SU-DHL-6 (cell line): ENCODE results near the gene MAST4.

Experiments used
- H2AFZ ChIP-seq: fragments of 200-600 bp; sonication (generic); 2 replicates; pipeline ENCODE4 v1.6.1; 2014; ENCODE audit warnings: low read depth, mild to moderate bottlenecking, moderate library complexity, mixed read lengths, antibody characterized with exemption, low read length; ENCODE audit not compliant: severe bottlenecking
- H3F3A ChIP-seq: fragments of 200-600 bp; shearing (Covaris generic); 2 replicates; pipeline ENCODE4 v1.6.0; 2016; ENCODE audit warnings: antibody characterized with exemption, mild to moderate bottlenecking; ENCODE audit not compliant: insufficient read depth
- H3K27ac ChIP-seq: fragments of 200-600 bp; sonication (generic); 2 replicates; pipeline ENCODE4 v1.5.1; 2016; ENCODE audit warnings: low read depth, mild to moderate bottlenecking, low read length, moderate library complexity, mixed read lengths
- H3K27me3 ChIP-seq: fragments of 200-600 bp; sonication (generic), shearing (Covaris generic); 2 replicates; pipeline ENCODE4 v1.6.0; 2014; ENCODE audit warnings: mild to moderate bottlenecking, low read length
- H3K36me3 ChIP-seq: fragments of 200-600 bp; sonication (generic); 2 replicates; pipeline ENCODE4 v1.6.1; 2014; ENCODE audit warnings: mild to moderate bottlenecking, low read length, mixed read lengths
- H3K4me2 ChIP-seq: fragments of 300-600, 200-600 bp; shearing (Covaris generic), sonication (generic); 2 replicates; pipeline ENCODE4 v1.6.0; 2014; ENCODE audit warnings: low read length, low read depth, mild to moderate bottlenecking; ENCODE audit not compliant: poor library complexity, severe bottlenecking
- H3K4me3 ChIP-seq: fragments of 200-600 bp; sonication (generic); 2 replicates; pipeline ENCODE4 v1.5.1; 2014; ENCODE audit warnings: antibody characterized with exemption, low read length, mild to moderate bottlenecking, mixed read lengths; ENCODE audit not compliant: insufficient read depth, poor library complexity, severe bottlenecking
- H3K79me2 ChIP-seq: fragments of 200-600 bp; sonication (generic); 2 replicates; pipeline ENCODE4 v1.6.1; 2014; ENCODE audit warnings: mild to moderate bottlenecking, low read length, moderate library complexity; ENCODE audit not compliant: insufficient read depth
- H3K9ac ChIP-seq: fragments of 200-600 bp; sonication (generic); 2 replicates; pipeline ENCODE4 v1.7.0; 2014; ENCODE audit warnings: mild to moderate bottlenecking, low read length
- H3K9me2 ChIP-seq: fragments of 200-600 bp; sonication (generic); replicated peaks from 2 replicates; pipeline ENCODE4 v1.6.1; 2014; ENCODE audit warnings: low read length; ENCODE audit not compliant: insufficient read depth
- H3K9me3 ChIP-seq: fragments of 200-600 bp; sonication (generic); 2 replicates; pipeline ENCODE4 v1.6.1; 2014; ENCODE audit warnings: low read length, mixed read lengths; ENCODE audit not compliant: insufficient read depth
- H4K20me1 ChIP-seq: fragments of 200-600 bp; sonication (generic); 2 replicates; pipeline ENCODE4 v1.6.1; 2014; ENCODE audit warnings: low read depth, mild to moderate bottlenecking, antibody characterized with exemption, low read length, moderate library complexity, mixed read lengths
- CTCF ChIP-seq: fragments of 200-600 bp; sonication (generic); IDR thresholded peaks from one replicate; pipeline ENCODE4 v1.5.1; 2017; ENCODE audit warnings: antibody characterized with exemption, mild to moderate bottlenecking, low read length, moderate library complexity; ENCODE audit not compliant: insufficient read depth, poor library complexity, severe bottlenecking
- EZH2phosphoT487 ChIP-seq: fragments of 200-600 bp; sonication (generic), shearing (Covaris generic); conservative IDR thresholded peaks from 2 replicates; pipeline ENCODE4 v1.6.1; 2018; ENCODE audit warnings: mild to moderate bottlenecking, antibody characterized with exemption, low read length, moderate library complexity, mixed read lengths

Gene MAST4

GRCh38 chr5:67190410-67190809 lies 594.2 kb downstream of the MAST4 start:
- H3K27me3 ChIP-seq, result no peaks in the 10 kb centered on the region
- no peak overlapping the region for H3K4me3 ChIP-seq
- no peak overlapping the region for H3K27ac ChIP-seq
- H3F3A ChIP-seq, result no peaks in the 10 kb centered on the region
- H4K20me1 ChIP-seq, result no peaks in the 10 kb centered on the region
- H3K79me2 ChIP-seq, result peaks cover 29% of the 10 kb centered on the region
- H3K9me3 ChIP-seq, result no peaks in the 10 kb centered on the region
- H3K36me3 ChIP-seq, result peaks cover 1% of the 10 kb centered on the region; the same call in 1 of the 2 replicates
- no peak overlapping the region for H3K4me2 ChIP-seq
- no peak overlapping the region for H2AFZ ChIP-seq
- H3K9me2 ChIP-seq, result no peaks in the 10 kb centered on the region
- TF ChIP-seq EZH2phosphoT487 (no peak), CTCF (no peak)
- no peak overlapping the region for H3K9ac ChIP-seq

DNA sequence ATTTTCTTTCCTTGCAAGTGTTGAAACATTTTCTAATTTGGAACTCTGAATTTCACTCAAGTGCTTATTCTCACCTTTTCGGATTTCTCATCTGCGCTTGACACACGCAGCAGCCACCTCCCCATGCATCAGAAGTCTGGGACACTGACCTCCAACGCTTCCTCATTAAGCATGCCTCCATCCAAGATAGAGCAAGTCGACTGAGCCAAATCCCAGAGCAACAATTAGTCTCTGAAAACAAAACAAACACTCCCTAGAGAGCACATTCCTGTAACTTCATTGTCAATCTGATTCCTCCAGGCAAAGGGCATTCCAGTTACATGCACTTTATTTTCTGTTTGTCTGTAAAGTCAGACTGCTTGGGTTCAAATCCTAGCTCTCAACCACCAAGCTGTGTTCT lies 594.7 kb downstream of the MAST4 start:
- no peaks in the 10 kb centered on the region for H3K27me3 ChIP-seq
- H3F3A ChIP-seq, result no peaks in the 10 kb centered on the region
- no peaks in the 10 kb centered on the region for H3K9me2 ChIP-seq
- H3K27ac ChIP-seq, result no peak overlapping the region
- no peaks in the 10 kb centered on the region for H3K9me3 ChIP-seq
- TF ChIP-seq EZH2phosphoT487, result no peak
- peaks cover 34% of the 10 kb centered on the region for H3K79me2 ChIP-seq
- H2AFZ ChIP-seq, result no peak overlapping the region
- H3K9ac ChIP-seq, result no peak overlapping the region
- H4K20me1 ChIP-seq, result no peaks in the 10 kb centered on the region
- H3K36me3 ChIP-seq, result no peaks in the 10 kb centered on the region
- H3K4me2 ChIP-seq, result no peak overlapping the region
- H3K4me3 ChIP-seq, result no peak overlapping the region

DNA sequence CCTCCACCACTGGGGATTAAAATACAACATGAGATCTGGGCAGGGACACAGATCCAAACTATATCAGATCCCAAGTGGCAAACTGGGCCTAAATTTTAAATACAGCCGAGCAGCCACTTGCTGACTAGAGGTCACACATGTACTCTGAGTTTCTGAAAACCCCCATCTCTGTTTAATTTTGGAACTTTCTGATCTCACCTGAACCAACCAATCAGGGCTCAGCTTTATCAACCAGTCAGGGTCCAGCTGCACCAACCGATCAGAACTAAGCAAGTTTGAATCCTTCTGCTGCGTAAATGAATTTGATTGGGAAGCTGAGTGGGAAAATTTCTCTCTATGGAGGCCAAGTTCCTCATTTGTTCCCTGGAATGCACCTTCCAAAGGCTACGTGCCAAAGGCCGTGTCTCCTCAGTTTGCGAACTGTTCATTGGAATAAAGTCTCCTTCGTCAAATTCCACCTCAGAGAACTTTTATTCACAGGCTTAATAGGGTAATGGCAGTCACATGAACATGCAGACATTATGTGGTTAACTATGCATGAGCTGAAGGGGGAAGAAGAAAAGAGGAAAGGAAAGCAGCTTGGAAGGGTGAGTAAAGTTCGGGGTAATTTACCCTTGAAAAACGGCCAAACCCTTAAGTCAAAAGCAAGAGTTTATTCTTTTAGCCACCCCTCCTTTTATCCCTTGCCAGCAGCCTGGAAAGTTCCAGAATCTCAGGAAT lies 596.7 kb downstream of the MAST4 start:
- peaks cover 34% of the 10 kb centered on the region for H3K79me2 ChIP-seq
- peak overlapping the region; percentile 58 for H3K9ac ChIP-seq
- peak overlapping the region; percentile 55 for H2AFZ ChIP-seq
- no peaks in the 10 kb centered on the region for H3K9me3 ChIP-seq
- H3K4me2 ChIP-seq, result peak overlapping the region; percentile 87
- H3K9me2 ChIP-seq, result no peaks in the 10 kb centered on the region
- no peak for TF ChIP-seq CTCF
- no peak for TF ChIP-seq EZH2phosphoT487
- H3K27ac ChIP-seq, result peak overlapping the region; percentile 70
- no peaks in the 10 kb centered on the region for H3K36me3 ChIP-seq
- H3F3A ChIP-seq, result no peaks in the 10 kb centered on the region
- H3K4me3 ChIP-seq, result peak overlapping the region; percentile 55
- no peaks in the 10 kb centered on the region for H4K20me1 ChIP-seq
- H3K27me3 ChIP-seq, result no peaks in the 10 kb centered on the region

- Histone ChIP-seq H3K9me2 (no peaks in the 10 kb centered on the region), H3K4me2 (peak overlapping the region; percentile 87), H3K27ac (peak overlapping the region; percentile 70), H3F3A (no peaks in the 10 kb centered on the region), H3K4me3 (peak overlapping the region; percentile 55), H4K20me1 (no peaks in the 10 kb centered on the region), H3K79me2 (peaks cover 34% of the 10 kb centered on the region), H2AFZ (peak overlapping the region; percentile 55), H3K9ac (peak overlapping the region; percentile 58), H3K9me3 (no peaks in the 10 kb centered on the region), H3K27me3 (no peaks in the 10 kb centered on the region), H3K36me3 (no peaks in the 10 kb centered on the region)
- TF ChIP-seq EZH2phosphoT487, result no peak
- TF ChIP-seq CTCF, result no peak
Measured at GRCh38 chr5:67193439-67193807, 597.2 kb downstream of the MAST4 start.
